Stimulated activated CD8-positive, alpha-beta memory T cell treated with anti-CD3 and anti-CD28 coated beads, Interleukin-4, amount 100 ng/mL, for 48 hours (primary cell): ENCODE data around the gene KCNT1.
"Not testable (repeated sequence)": the region's sequence is repeated elsewhere in the genome, so short reads cannot be mapped to it uniquely, and the experiment has no call there.

Experiments used
- DNase-seq: peaks from one replicate; pipeline ENCODE4 v3.0.0-alpha.2; 2020

The KCNT1 gene

GRCh38 chr9:135701959-135702721 is at the start of gene KCNT1:
KCNT1 (plus strand) TSS chr9:135702185; CDS start chr9:135702259, 74 bp downstream.
- DNase-seq: peak; percentile 83

DNA sequence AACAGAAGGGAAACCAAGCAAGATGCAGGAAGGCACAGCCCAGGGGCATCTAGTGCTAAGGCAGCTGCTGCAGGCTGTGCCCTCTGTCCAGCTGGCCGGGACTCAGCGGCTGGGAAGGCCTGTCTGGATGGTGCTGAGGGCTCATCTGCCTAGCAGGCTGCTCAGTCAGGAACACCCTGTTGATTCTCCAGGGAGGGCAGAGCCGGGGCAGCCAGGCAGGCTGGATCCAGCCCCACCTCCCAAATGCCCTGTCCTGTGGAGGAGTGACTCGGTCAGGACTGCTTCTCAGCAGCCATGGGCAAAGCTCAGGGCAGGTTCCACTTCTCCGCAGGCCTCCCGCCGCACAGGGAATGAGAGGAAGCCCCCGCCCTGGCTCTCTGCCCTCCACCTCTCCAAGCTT is 46.7 kb upstream of the KCNT1 start:
- no peak for DNase-seq

GRCh38 chr9:135657416-135657815 is 44.6 kb upstream of the KCNT1 start:
- no peak for DNase-seq

DNA sequence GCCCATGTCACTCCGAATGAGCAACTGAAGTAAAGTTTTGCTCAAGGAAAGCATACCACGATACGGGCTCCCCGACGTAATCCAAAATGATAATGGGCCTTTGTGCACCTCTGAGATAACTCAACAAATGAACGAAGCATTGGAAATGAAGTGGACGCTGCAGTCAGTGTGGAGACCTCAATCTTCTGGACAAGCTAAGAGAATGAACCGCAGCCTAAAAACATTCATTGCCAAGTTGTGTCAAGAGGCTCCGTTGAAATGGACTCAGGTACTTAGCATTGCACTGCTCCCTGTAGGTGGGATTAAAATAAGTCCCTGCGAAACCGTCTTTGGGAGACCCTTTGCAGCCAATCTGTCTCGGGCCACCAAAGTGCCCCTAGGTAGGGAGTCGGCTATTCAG is 42.7 kb upstream of the KCNT1 start:
- DNase-seq: no peak

DNA sequence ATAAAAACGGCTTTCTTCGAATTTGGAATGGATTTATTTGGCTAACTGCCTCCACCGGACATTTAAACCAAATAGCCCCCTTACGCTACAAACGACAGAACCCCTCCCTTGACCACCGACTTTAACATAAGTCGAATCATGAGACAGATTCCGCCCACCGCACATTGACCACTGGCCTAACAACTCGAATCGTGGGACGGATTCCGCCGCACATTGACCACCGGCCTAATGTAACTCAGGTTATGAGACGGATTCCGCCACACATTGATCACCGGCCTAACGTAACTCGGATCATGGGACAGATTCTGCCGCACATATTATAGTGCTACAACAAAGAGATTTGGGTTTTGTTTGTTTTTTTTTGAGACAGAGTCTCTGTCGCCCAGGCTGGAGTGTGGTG is 41.6 kb upstream of the KCNT1 start:
- DNase-seq: no peak

- DNase-seq: no peak
Measured at GRCh38 chr9:135661816-135662560, 40.0 kb upstream of the KCNT1 start.

DNA sequence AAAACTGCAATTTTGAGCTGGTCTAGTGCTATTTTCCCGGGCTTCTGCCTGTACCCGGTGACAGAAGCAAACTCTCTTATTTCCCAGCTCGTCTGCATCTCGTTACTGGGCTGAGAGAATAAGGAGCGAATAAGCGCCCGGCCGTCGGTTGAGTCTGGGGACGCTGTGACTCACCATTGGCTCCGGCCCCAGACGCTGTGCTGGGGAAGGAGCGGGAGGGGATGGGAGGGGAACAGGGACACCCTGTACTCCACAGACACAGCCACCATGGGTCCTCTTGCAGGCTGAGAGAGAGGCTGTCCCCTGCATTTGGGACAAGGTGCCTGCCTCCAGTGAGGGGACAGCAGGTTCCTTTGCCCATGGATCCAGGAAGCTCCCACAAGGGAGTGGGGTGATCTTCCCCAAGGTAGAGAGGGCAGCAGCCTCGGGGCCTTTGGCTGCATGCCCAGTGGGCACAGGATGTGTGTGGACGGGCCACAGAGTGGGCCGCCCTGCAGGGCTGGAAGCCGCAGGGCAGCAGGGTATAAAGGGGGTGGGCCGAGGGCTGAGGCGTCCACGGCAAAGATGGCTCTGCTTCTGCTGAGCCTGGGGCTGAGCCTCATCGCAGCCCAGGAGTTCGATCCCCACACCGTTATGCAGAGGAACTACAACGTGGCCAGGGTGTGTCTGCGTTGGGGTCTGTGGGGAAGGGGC is 39.1 kb upstream of the KCNT1 start, which contains the start of gene LCN9:
TSS of gene LCN9 (plus strand) at position 552 of the 693 bp plus-strand sequence. CDS start at position 565, 13 bp downstream.
- no peak for DNase-seq

GRCh38 chr9:135663451-135663770 is 38.6 kb upstream of the KCNT1 start:
- DNase-seq: no peak

DNA sequence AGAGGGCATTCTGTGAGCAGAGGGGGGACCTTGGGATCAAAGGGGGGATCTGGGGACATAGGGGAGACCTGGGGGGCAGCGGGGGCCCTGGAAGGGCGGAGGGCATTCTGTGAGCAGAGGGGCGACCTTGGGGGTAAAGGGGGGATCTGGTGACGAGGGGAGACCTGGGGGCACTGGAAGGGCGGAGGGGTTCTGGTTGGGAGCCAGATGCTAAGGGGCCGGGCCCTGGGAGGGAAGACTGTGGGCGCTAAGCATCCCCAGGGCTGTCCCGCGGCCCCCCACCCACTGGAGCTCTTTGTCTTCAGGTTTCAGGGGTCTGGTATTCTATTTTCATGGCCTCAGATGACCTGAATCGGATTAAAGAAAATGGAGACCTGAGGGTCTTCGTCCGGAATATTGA is 38.1 kb upstream of the KCNT1 start:
- DNase-seq: no peak

- no peak for DNase-seq
Measured at GRCh38 chr9:135664266-135664665, 37.7 kb upstream of the KCNT1 start.

DNA sequence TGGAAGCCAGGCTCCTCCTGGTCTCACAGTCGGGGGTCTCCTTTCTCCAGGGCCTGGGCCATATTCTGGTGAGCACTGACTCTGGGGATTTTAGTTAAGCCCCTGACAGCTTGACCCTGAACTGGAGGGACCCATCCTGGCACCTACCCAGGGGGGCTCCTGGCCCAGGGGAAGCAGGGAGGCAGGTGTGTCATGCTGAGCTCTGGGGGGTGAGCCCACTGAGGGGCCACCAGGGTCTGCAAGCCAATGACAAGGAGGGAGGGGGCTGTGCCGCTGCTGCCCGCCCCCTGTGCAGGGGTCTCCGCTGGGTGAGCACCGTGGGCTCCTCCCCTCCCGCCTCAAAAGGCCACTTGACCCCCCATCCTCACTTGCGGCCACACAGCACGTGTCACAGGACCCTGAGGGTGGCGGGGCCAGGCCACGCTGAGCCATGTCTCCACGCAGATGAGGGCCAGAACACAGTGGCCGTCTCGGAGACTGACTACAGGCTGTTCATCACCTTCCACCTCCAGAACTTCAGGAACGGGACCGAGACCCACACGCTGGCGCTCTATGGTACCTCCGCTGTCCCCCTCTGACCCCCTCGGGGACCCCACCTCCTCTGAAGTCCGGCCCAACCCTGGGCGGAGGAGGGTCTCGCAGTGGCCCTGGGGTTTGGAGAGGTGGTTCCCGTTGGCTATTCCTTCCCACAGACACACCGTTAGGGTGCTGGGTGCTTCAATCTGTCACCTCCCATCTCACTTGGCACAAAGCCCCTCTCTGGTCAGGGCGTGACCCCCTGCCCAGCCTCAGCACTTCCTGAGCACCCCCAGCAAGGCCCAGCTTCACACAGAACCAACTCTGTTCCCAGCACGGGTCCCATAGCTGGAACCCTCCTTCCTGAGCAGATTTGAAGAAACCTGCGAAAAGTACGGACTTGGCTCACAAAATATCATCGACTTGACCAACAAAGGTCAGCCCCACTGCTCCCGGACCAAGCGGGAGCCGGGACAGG is 36.9 kb upstream of the KCNT1 start:
- DNase-seq: no peak

DNA sequence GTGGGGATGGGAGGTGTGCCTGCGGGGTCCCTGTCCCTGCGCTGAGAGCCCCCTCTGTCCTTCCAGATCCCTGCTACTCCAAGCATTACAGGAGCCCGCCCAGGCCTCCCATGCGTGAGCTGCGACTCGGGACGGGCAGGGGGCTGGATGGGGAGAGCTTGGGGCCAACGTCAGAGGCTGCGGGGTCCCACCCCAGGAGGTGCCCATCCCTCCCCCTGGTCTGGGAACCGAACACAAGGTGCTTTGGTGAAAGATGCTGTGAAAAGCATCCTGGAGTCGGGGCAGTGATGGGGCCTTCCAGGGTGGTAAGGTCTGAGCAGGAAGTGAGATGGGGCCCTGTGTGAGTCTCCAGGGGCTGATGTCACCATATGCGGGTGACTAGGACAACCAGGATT is 36.2 kb upstream of the KCNT1 start:
- DNase-seq: no peak

DNA sequence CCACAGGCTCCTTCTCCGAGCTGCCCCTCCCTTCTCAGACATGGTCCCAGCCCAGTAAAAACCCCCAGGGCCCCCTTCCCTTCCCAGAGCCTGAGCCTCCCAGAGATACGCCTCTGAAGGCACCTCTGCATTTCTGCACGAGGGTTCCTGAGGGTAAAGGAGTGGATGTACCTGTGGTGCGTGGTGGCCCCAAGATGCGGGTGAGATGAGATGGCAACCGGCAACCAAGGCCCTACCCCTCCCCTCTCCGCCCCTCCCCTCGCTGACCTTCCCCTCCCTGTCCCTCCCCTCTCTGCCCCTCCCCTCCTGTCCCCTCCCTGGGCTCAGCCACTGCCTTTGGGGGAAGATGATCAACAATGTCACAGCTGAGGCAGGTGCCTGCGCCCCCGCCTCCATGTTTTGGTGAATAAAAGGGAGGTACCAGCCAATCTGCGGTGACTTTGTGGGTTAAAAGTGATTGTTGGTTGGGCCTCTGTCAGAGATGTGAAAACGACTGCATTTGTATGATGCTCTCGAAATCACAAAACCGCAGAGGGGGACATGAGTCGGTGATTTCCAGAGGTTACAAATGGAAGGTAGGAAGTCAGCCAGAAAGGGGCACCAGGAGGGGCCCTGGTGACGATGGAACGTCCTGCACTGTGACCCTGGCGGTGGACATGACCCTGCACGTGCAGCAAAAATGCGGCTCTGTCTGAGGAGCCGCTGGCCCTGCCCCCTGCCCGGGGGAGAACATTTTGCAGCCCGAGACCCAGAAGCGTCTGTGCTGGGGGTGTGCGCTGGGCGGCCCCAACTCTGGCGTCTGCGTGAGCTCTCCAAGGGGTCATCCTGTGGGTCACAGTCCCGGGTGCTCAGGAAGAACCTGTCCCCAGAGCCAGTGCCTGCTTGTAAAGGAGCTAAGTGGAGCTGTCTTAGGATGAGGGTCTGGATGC is 35.2 kb upstream of the KCNT1 start:
- DNase-seq: no peak

DNA sequence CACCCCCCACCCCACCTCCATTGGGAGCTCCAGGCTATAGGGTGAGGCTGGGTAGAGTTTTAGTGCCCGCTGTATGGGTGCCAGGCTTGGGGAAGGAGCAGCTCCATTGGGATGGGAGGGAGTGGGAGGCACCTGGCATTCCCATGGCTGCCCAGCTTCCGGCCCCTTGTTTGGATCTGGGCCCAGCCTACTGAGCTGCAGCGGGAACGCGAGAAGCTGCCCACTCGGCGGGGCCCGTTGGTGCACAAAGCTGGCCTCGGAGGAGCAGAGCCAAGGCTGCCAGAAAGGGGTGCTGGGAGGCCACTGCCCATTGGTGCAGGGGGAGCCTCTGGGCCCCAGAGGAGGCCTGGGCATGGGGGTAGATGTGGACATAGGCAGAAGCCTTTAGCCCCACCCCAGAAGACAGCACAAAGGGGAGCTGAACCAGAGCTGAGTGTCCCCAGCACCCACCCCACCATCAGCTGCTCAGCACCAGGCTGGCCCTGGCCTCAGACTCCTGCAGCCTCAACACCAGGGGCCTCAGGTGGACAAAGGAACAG is 34.5 kb upstream of the KCNT1 start:
- DNase-seq: no peak

DNA sequence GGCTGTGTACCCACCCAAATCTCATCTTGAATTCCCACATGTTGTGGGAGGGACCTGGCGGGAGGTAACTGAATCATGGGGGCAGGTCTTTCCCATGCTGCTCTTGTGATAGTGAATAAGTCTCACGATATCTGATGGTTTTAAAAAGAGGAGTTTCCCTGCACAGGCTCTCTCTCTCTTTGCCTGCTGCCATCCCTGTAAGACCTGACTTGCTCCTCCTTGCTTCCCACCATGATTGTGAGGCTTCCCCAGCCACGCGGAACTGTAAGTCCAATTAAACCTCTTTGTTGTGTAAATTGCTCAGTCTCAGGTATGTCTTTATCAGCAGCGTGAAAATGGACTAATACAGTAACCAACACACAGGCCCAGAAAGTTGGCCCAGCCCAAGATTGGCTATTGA is 33.0 kb upstream of the KCNT1 start:
- DNase-seq: not testable (repeated sequence)

- DNase-seq: no peak
Measured at GRCh38 chr9:135669616-135670285, 32.2 kb upstream of the KCNT1 start.

- no peak for DNase-seq
Measured at GRCh38 chr9:135670721-135671590, 31.0 kb upstream of the KCNT1 start.

- DNase-seq: no peak
Measured at GRCh38 chr9:135671591-135672041, 30.4 kb upstream of the KCNT1 start.

DNA sequence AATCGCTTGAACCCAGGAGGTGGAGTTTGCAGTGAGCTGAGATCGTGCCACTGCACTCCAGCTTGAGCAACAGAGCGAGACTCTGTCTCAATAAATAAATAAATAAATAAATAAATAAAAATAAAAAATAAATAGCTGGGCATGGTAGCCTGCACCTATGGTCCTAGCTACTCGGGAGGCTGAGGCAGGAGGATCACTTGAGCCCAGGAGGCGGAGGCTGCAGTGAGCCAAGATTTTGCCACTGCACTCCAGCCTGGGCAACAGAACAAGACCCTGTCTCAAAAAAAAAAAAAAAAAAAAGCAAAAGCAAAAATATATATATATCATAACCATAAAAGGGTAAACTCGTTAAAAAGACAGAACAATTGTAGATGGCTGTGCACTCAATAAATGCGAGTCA is 29.2 kb upstream of the KCNT1 start:
- DNase-seq: not testable (repeated sequence)
